Progenitor cell of endocrine pancreas (in vitro differentiated cells): ENCODE data around the gene IKZF4. TPM values are rescaled to one million over a fixed set of nuclear protein-coding genes. Genes with fewer than 3 reads are reported as not detected.

Experiments used
- DNase-seq: peaks from one replicate; pipeline ENCODE4 v3.0.0; 2021; ENCODE audit warnings: low spot score; ENCODE audit not compliant: unreplicated experiment
- H3K27ac Mint-ChIP-seq: 2 replicates; pipeline ENCODE4 v1.8.0; 2021; ENCODE audit warnings: mild to moderate bottlenecking, moderate library complexity, mixed read lengths
- H3K27me3 Mint-ChIP-seq: 2 replicates; pipeline ENCODE4 v1.8.0; 2021; ENCODE audit warnings: mixed read lengths
- H3K36me3 Mint-ChIP-seq: 2 replicates; pipeline ENCODE4 v1.8.0; 2022; ENCODE audit warnings: mixed read lengths; ENCODE audit not compliant: insufficient read depth
- H3K4me1 Mint-ChIP-seq: 2 replicates; pipeline ENCODE4 v1.8.0; 2021; ENCODE audit warnings: low read depth, mixed read lengths
- H3K4me3 Mint-ChIP-seq: 2 replicates; pipeline ENCODE4 v1.8.0; 2021; ENCODE audit warnings: low read depth, mild to moderate bottlenecking, moderate library complexity, mixed read lengths
- H3K9me3 Mint-ChIP-seq: 2 replicates; pipeline ENCODE4 v1.8.0; 2021; ENCODE audit warnings: low read depth, mixed read lengths
- total RNA-seq: library from RNA; stranded (reverse); gene quantifications from 2 replicates; pipeline ENCODE4 v1.2.1, GENCODE V29; 2021
- TF ChIP-seq, protein P1 (sequence below): fragments of 200-600 bp; sonication (generic); IDR thresholded peaks from one replicate; pipeline ENCODE4 v1.5.0; 2021; ENCODE audit warnings: antibody characterized with exemption, mild to moderate bottlenecking; ENCODE audit not compliant: unreplicated experiment

IKZF4 gene
- total RNA-seq, 1 donor from 2014 or later: 20.6 TPM

DNA sequence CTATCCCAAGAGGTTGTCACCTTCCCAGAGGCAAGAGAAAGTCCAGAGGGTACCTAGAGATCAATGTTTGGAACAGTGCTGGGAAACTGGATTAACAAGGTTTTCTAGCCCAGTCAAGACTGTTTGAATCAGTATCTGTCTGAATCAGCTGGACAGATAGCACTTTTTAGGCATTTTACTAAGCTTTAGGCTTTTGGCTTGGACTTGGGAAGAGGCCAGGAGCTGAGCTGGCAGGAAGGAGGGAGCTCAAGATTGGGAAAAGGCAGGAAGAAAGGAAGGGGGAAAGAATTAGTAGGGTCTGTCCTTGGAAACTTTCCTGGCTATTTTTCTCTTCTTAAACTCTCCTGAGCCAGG, 8.3 kb downstream of the IKZF4 start:
- Mint-ChIP-seq H3K27me3 (no peaks in the 10 kb centered on the region), H3K27ac (peak overlapping the region; percentile 78), H3K4me3 (no peak overlapping the region), H3K36me3 (peaks cover 29% of the 10 kb centered on the region), H3K9me3 (no peaks in the 10 kb centered on the region), H3K4me1 (peaks cover 6% of the 10 kb centered on the region)
- TF ChIP-seq, protein P1, sequence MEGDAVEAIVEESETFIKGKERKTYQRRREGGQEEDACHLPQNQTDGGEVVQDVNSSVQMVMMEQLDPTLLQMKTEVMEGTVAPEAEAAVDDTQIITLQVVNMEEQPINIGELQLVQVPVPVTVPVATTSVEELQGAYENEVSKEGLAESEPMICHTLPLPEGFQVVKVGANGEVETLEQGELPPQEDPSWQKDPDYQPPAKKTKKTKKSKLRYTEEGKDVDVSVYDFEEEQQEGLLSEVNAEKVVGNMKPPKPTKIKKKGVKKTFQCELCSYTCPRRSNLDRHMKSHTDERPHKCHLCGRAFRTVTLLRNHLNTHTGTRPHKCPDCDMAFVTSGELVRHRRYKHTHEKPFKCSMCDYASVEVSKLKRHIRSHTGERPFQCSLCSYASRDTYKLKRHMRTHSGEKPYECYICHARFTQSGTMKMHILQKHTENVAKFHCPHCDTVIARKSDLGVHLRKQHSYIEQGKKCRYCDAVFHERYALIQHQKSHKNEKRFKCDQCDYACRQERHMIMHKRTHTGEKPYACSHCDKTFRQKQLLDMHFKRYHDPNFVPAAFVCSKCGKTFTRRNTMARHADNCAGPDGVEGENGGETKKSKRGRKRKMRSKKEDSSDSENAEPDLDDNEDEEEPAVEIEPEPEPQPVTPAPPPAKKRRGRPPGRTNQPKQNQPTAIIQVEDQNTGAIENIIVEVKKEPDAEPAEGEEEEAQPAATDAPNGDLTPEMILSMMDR: no peak
- no peak for DNase-seq

DNA sequence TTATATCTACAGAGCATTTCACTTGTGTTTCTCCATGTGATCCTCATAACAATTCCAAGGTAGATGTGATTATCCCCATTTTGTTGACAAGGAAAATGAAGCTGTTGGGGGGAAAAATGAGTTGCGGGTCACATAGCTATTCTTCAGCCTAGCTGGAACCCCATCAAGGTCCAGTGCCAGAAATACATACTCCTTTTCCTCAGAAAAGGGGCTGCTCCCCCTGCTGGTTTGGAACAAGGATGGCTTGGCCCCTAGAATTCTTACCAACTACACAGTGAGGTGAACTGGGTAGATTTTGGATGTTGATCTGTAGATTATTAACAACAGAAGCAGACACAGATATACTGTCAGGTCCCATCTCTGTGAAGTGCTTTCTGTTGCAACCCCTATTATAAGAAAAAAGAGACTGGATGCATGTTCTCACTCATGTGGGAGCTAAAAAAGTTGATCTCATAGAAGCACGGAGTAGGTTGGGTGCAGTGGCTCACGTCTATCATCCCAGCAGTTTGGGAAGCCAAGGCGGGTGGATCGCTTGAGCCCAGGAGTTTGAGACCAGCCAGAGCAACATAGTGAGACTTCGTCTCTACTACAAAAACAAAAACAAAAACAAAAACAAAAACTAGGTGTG, 8.9 kb downstream of the IKZF4 start:
- peaks cover 6% of the 10 kb centered on the region for H3K4me1 Mint-ChIP-seq
- peak overlapping the region; percentile 78 for H3K27ac Mint-ChIP-seq
- H3K9me3 Mint-ChIP-seq: no peaks in the 10 kb centered on the region
- H3K36me3 Mint-ChIP-seq: peaks cover 29% of the 10 kb centered on the region
- TF ChIP-seq, protein P1: peak; percentile 76
- DNase-seq: peak; percentile 15
- no peak overlapping the region for H3K4me3 Mint-ChIP-seq
- H3K27me3 Mint-ChIP-seq: no peaks in the 10 kb centered on the region

DNA sequence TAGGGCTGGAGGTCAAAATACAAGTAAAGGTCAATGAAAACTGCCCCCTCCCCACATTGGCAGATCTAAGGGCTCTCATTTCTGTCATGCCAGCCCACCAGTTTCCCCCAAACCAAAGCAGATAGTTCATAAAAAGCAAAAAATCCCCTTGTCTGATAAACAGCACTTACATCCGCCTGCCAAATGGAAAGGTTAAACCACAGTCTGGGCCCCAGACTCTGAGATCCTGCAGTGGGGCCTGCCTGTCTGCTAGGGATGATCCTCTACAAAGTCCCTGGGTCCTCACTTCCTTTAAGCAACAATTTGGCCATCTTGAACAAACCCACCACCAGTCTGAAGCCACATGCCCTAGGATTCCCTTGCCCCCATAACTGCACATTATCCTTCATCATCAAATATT, 11.1 kb downstream of the IKZF4 start:
- no peaks in the 10 kb centered on the region for H3K9me3 Mint-ChIP-seq
- no peaks in the 10 kb centered on the region for H3K27me3 Mint-ChIP-seq
- H3K4me3 Mint-ChIP-seq: no peak overlapping the region
- DNase-seq: no peak
- H3K27ac Mint-ChIP-seq: no peak overlapping the region
- H3K4me1 Mint-ChIP-seq: peaks cover 6% of the 10 kb centered on the region
- peaks cover 35% of the 10 kb centered on the region for H3K36me3 Mint-ChIP-seq
- TF ChIP-seq, protein P1: no peak

DNA sequence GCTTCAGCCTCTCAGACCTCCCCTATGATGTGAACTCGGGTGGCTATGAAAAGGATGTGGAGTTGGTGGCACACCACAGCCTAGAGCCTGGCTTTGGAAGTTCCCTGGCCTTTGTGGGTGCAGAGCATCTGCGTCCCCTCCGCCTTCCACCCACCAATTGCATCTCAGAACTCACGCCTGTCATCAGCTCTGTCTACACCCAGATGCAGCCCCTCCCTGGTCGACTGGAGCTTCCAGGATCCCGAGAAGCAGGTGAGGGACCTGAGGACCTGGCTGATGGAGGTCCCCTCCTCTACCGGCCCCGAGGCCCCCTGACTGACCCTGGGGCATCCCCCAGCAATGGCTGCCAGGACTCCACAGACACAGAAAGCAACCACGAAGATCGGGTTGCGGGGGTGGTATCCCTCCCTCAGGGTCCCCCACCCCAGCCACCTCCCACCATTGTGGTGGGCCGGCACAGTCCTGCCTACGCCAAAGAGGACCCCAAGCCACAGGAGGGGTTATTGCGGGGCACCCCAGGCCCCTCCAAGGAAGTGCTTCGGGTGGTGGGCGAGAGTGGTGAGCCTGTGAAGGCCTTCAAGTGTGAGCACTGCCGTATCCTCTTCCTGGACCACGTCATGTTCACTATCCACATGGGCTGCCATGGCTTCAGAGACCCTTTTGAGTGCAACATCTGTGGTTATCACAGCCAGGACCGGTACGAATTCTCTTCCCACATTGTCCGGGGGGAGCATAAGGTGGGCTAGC, 13.9 kb downstream of the IKZF4 start:
- Mint-ChIP-seq H3K4me3 (no peak overlapping the region), H3K4me1 (peaks cover 2% of the 10 kb centered on the region), H3K9me3 (no peaks in the 10 kb centered on the region), H3K36me3 (peaks cover 24% of the 10 kb centered on the region), H3K27me3 (no peaks in the 10 kb centered on the region), H3K27ac (no peak overlapping the region)
- DNase-seq: no peak
- TF ChIP-seq, protein P1: no peak

DNA sequence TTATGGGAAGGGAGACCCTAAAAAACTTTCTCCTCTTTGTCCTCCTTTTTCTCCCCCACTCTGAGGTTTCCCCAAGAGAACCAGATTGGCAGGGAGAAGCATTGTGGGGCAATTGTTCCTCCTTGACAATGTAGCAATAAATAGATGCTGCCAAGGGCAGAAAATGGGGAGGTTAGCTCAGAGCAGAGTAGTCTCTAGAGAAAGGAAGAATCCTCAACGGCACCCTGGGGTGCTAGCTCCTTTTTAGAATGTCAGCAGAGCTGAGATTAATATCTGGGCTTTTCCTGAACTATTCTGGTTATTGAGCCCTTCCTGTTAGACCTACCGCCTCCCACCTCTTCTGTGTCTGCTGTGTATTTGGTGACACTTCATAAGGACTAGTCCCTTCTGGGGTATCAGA, 16.3 kb downstream of the IKZF4 start:
- peaks cover 15% of the 10 kb centered on the region for H3K36me3 Mint-ChIP-seq
- DNase-seq: no peak
- H3K27me3 Mint-ChIP-seq: no peaks in the 10 kb centered on the region
- no peaks in the 10 kb centered on the region for H3K9me3 Mint-ChIP-seq
- peaks cover 9% of the 10 kb centered on the region for H3K4me1 Mint-ChIP-seq
- TF ChIP-seq, protein P1: no peak
- no peak overlapping the region for H3K4me3 Mint-ChIP-seq
- no peak overlapping the region for H3K27ac Mint-ChIP-seq
